Esophagus muscularis mucosa (tissue), 4 donors: ENCODE results near the gene RBP2.

Experiments
- EP300 ChIP-seq: sonication (generic); formaldehyde crosslinking; IDR thresholded peaks from one replicate; pipeline ENCODE4 v1.6.1; 2017; ENCODE audit warnings: antibody characterized with exemption
- POLR2A ChIP-seq: fragments of 450-650 bp; IDR thresholded peaks from one replicate; pipeline ENCODE4 v1.6.1; 2017; ENCODE audit warnings: antibody characterized with exemption, moderate library complexity, mild to moderate bottlenecking, low read depth
- POLR2AphosphoS5 ChIP-seq, 2 donors: sonication (generic); formaldehyde crosslinking; IDR thresholded peaks; one replicate each; pipeline ENCODE4 v1.6.1; 2017; ENCODE audit warnings: antibody characterized with exemption in 2 of 2
- TF ChIP-seq, protein P1 (sequence below), 3 experiments: fragments of 200-600 bp in 2 of 3; fragments of 450-650 bp in 1 of 3; sonication (generic) in 2 of 3; IDR thresholded peaks; one replicate each; pipeline ENCODE4 v1.5.1; 2017 to 2019; ENCODE audit warnings: antibody characterized with exemption in 3 of 3, mild to moderate bottlenecking in 2 of 3, moderate library complexity in 1 of 3

GRCh38 chr3:139465636-139466035, 10.7 kb downstream of the RBP2 start:
- TF ChIP-seq EP300 = no peak
- no peak for TF ChIP-seq POLR2A
- TF ChIP-seq, protein P1, sequence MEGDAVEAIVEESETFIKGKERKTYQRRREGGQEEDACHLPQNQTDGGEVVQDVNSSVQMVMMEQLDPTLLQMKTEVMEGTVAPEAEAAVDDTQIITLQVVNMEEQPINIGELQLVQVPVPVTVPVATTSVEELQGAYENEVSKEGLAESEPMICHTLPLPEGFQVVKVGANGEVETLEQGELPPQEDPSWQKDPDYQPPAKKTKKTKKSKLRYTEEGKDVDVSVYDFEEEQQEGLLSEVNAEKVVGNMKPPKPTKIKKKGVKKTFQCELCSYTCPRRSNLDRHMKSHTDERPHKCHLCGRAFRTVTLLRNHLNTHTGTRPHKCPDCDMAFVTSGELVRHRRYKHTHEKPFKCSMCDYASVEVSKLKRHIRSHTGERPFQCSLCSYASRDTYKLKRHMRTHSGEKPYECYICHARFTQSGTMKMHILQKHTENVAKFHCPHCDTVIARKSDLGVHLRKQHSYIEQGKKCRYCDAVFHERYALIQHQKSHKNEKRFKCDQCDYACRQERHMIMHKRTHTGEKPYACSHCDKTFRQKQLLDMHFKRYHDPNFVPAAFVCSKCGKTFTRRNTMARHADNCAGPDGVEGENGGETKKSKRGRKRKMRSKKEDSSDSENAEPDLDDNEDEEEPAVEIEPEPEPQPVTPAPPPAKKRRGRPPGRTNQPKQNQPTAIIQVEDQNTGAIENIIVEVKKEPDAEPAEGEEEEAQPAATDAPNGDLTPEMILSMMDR (IDR thresholded peaks at IDR 0.05) = no peak
- no peak for TF ChIP-seq POLR2AphosphoS5 (IDR thresholded peaks at IDR 0.05)
